Calu3 (cell line): Measurements from ENCODE around the gene TADA2B. TPM values are rescaled to one million over a fixed set of nuclear protein-coding genes. Genes with fewer than 3 reads are reported as not detected.

Experiments
- BruUV-seq: library from RNA; stranded (reverse); fragments of 400-500 nt; replicated peaks from 2 replicates; lab custom pipeline; 2021; lab: Mats Ljungman, UMichigan
- CTCF ChIA-PET: fragments of 300-600 bp; sonication (Branson Sonifier 250); formaldehyde crosslinking; loops from one replicate; lab custom pipeline; 2022; ENCODE audit warnings: antibody characterized with exemption; lab: Charles Lee
- DNase-seq: peaks from one replicate; pipeline ENCODE4 v3.0.0; 2022
- H3K27ac Mint-ChIP-seq: one replicate; pipeline ENCODE4 v1.8.0; 2022; ENCODE audit warnings: mixed read lengths; ENCODE audit not compliant: unreplicated experiment
- H3K27me3 Mint-ChIP-seq: one replicate; pipeline ENCODE4 v1.8.0; 2022; ENCODE audit warnings: mixed read lengths; ENCODE audit not compliant: unreplicated experiment
- H3K36me3 Mint-ChIP-seq: one replicate; pipeline ENCODE4 v1.8.0; 2022; ENCODE audit warnings: mild to moderate bottlenecking, moderate library complexity, mixed read lengths; ENCODE audit not compliant: insufficient read depth, unreplicated experiment
- H3K4me1 Mint-ChIP-seq: one replicate; pipeline ENCODE4 v1.8.0; 2022; ENCODE audit warnings: mild to moderate bottlenecking, low read depth, mixed read lengths; ENCODE audit not compliant: unreplicated experiment
- H3K4me3 Mint-ChIP-seq: one replicate; pipeline ENCODE4 v1.8.0; 2022; ENCODE audit warnings: mild to moderate bottlenecking, low read depth, moderate library complexity, mixed read lengths; ENCODE audit not compliant: unreplicated experiment
- H3K9me3 Mint-ChIP-seq: one replicate; pipeline ENCODE4 v1.8.0; 2022; ENCODE audit warnings: low read depth, mixed read lengths; ENCODE audit not compliant: unreplicated experiment
- intact Hi-C: fragments of 100-400 bp; cut with micrococcal nuclease; formaldehyde crosslinking; loops from one replicate; pipeline ENCODE4 v1.10.0; 2022; ENCODE audit not compliant: unreplicated experiment
- total RNA-seq: library from RNA; stranded (reverse); gene quantifications from 2 replicates; pipeline ENCODE4 v1.2.3, GENCODE V29; 2022
- TF ChIP-seq, protein P1 (sequence below): fragments of 200-600 bp; IDR thresholded peaks from one replicate; pipeline ENCODE4 v1.8.0; 2022; ENCODE audit warnings: antibody characterized with exemption; ENCODE audit not compliant: unreplicated experiment

The TADA2B gene
- total RNA-seq, 1 experiment from 2014 or later: 15.1 TPM

DNA sequence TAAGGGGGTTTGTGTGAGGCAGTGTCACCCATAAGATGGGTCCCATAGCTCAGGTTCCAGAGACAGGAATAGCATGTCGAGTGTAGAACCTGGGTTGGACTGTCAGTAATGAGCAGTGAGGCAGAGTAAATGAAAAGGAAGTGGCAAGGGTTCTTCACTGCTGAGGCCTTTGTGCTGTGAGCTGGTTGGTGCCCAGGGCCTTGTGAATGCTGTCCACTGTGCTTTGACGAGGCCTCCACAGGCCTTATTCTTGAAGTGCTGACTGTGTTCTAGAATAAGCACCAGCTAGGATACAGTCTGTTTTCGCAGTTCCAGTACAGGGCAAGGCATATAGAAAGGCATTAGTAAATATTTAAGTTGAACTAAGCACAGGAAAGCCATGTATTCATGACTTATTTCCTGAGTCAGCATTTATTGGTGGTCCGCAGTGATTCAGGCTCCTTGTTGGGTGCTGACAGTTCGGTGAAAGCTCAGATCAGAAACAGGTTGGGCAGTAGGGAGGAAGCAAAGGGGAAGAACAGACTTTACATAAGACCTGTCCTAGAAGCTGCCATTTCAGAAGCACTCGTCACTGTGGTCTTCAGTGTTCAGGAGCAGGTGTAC is 25.6 kb upstream of the TADA2B start:
- CTCF ChIA-PET: no interaction called here
- TF ChIP-seq, protein P1, sequence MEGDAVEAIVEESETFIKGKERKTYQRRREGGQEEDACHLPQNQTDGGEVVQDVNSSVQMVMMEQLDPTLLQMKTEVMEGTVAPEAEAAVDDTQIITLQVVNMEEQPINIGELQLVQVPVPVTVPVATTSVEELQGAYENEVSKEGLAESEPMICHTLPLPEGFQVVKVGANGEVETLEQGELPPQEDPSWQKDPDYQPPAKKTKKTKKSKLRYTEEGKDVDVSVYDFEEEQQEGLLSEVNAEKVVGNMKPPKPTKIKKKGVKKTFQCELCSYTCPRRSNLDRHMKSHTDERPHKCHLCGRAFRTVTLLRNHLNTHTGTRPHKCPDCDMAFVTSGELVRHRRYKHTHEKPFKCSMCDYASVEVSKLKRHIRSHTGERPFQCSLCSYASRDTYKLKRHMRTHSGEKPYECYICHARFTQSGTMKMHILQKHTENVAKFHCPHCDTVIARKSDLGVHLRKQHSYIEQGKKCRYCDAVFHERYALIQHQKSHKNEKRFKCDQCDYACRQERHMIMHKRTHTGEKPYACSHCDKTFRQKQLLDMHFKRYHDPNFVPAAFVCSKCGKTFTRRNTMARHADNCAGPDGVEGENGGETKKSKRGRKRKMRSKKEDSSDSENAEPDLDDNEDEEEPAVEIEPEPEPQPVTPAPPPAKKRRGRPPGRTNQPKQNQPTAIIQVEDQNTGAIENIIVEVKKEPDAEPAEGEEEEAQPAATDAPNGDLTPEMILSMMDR: no peak
- BruUV-seq: no TSS peak
- no peak for DNase-seq
- Mint-ChIP-seq H3K27ac (no peak overlapping the region), H3K4me3 (no peak overlapping the region), H3K36me3 (peaks cover 5% of the 10 kb centered on the region), H3K9me3 (no peaks in the 10 kb centered on the region), H3K27me3 (no peaks in the 10 kb centered on the region), H3K4me1 (no peaks in the 10 kb centered on the region)
- intact Hi-C loops: no loop called here

DNA sequence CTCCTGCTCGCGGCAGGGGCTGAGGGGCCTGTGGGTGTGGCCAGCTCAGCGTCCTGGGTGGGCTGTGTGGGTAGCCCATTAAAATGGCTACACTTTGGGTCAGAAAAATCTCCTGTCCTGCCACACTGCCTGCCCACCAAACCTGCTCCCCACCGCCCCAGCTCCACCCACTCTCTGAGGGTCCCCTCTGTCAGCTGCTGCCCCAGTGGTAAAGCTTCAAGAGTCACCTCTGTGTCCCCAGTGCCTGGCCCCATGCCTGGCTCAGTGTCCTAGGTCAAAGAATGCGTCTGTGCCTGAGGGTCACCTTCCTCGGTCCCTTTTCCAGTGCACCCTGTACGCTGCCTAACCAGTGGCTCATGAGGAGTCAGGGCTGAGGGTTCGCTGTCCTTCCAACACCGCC is 24.9 kb upstream of the TADA2B start:
- intact Hi-C loops: no loop called here
- H3K4me3 Mint-ChIP-seq: no peak overlapping the region
- no peaks in the 10 kb centered on the region for H3K9me3 Mint-ChIP-seq
- no peak overlapping the region for H3K27ac Mint-ChIP-seq
- H3K4me1 Mint-ChIP-seq: no peaks in the 10 kb centered on the region
- H3K27me3 Mint-ChIP-seq: no peaks in the 10 kb centered on the region
- CTCF ChIA-PET: no interaction called here
- TF ChIP-seq, protein P1: no peak
- DNase-seq: no peak
- BruUV-seq: no TSS peak
- H3K36me3 Mint-ChIP-seq: peaks cover 5% of the 10 kb centered on the region

DNA sequence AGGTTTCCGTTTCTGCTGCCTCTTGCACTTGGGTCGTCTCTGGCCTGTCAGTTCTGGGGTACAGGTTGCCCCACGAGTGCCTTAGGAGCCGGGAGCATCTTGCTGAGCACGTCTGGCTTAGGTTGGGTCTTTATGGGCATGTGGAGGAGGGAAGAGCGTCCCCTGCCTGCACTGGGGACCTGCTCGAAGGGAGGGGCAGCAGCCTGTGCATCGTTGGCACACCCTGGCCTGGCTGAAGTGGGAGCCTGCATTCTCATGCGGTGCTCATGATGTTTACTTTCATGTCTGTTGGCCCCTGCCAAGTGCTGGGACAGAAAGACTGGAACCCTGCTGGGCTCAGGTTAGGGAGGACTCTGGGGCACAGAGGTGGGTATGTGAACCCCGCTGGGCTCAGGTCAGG is 23.8 kb upstream of the TADA2B start:
- no peaks in the 10 kb centered on the region for H3K9me3 Mint-ChIP-seq
- CTCF ChIA-PET: no interaction called here
- no peaks in the 10 kb centered on the region for H3K4me1 Mint-ChIP-seq
- peaks cover 5% of the 10 kb centered on the region for H3K36me3 Mint-ChIP-seq
- TF ChIP-seq, protein P1: no peak
- intact Hi-C loops: no loop called here
- no peak overlapping the region for H3K4me3 Mint-ChIP-seq
- no peaks in the 10 kb centered on the region for H3K27me3 Mint-ChIP-seq
- no TSS peak for BruUV-seq
- no peak overlapping the region for H3K27ac Mint-ChIP-seq
- no peak for DNase-seq

DNA sequence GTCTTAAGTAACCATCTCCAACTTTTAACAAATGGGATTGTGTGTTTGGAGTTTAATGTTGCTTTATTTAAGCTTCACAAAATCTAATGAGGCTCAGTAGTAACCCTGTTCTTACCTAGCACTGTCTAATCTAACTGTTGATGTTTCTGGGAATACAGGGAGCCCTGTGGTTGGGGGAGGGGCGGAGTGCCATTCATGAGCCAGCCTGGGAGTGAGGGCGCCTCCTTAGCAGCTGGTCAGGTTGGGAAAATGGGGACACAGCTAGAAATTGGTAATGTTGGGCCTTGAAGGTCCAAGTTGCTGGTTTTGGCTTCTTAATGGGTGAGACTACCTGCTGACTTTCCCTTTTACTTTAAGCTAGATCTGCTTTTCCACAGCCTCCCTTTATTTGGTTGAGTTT is 22.9 kb upstream of the TADA2B start:
- Mint-ChIP-seq H3K36me3 (peaks cover 4% of the 10 kb centered on the region), H3K27ac (no peak overlapping the region), H3K4me3 (no peak overlapping the region), H3K9me3 (no peaks in the 10 kb centered on the region), H3K4me1 (no peaks in the 10 kb centered on the region), H3K27me3 (no peaks in the 10 kb centered on the region)
- intact Hi-C loops: no loop called here
- no peak for DNase-seq
- TF ChIP-seq, protein P1: no peak
- CTCF ChIA-PET: no interaction called here
- BruUV-seq: no TSS peak
